HEK293 (cell line): ENCODE data around the gene CASD1.
A peak's percentile ranks its signal among the peaks of the same experiment; 100 is the strongest.

Source experiments
- FEZF1 ChIP-seq: fragments of 450-650 bp; formaldehyde crosslinking; IDR thresholded peaks from 2 replicates; pipeline ENCODE4 v1.5.1; 2016; ENCODE audit warnings: missing biosample characterization, missing genetic modification characterization
- RBAK ChIP-seq: fragments of 450-650 bp; formaldehyde crosslinking; IDR thresholded peaks from 2 replicates; pipeline ENCODE4 v1.5.1; 2016; ENCODE audit warnings: missing biosample characterization, missing genetic modification characterization
- TRIM28 ChIP-seq: IDR thresholded peaks from 2 replicates; pipeline ENCODE4 v1.6.1; 2011; ENCODE audit warnings: low read length, control low read depth, borderline replicate concordance
- ZNF350 ChIP-seq: fragments of 450-650 bp; formaldehyde crosslinking; IDR thresholded peaks from 2 replicates; pipeline ENCODE4 v1.5.0; 2017; ENCODE audit warnings: missing biosample characterization, mild to moderate bottlenecking, missing genetic modification characterization
- ZNF561 ChIP-seq: fragments of 450-650 bp; IDR thresholded peaks from 2 replicates; pipeline ENCODE4 v1.5.1; 2018; ENCODE audit warnings: missing biosample characterization, missing genetic modification characterization, borderline replicate concordance
- ZNF747 ChIP-seq: fragments of 450-650 bp; formaldehyde crosslinking; IDR thresholded peaks from 2 replicates; pipeline ENCODE4 v1.5.1; 2016; ENCODE audit warnings: missing biosample characterization, missing genetic modification characterization
- ZNF792 ChIP-seq: fragments of 450-650 bp; formaldehyde crosslinking; IDR thresholded peaks from 2 replicates; pipeline ENCODE4 v1.5.1; 2016; ENCODE audit warnings: missing biosample characterization, missing genetic modification characterization
- TF ChIP-seq, protein P1 (sequence below): fragments of 450-650 bp; formaldehyde crosslinking; IDR thresholded peaks from 2 replicates; pipeline ENCODE4 v1.5.1; 2016; ENCODE audit warnings: missing biosample characterization, missing genetic modification characterization
- TF ChIP-seq, protein P2 (sequence below): fragments of 450-650 bp; formaldehyde crosslinking; IDR thresholded peaks from 2 replicates; pipeline ENCODE4 v1.5.1; 2016; ENCODE audit warnings: missing biosample characterization, missing genetic modification characterization
- TF ChIP-seq, protein P3 (sequence below): fragments of 450-650 bp; formaldehyde crosslinking; IDR thresholded peaks from 2 replicates; pipeline ENCODE4 v1.5.1; 2016; ENCODE audit warnings: missing biosample characterization, missing genetic modification characterization, low read depth
- TF ChIP-seq, protein P4 (sequence below): fragments of 450-650 bp; formaldehyde crosslinking; IDR thresholded peaks from 2 replicates; pipeline ENCODE4 v1.5.1; 2016; ENCODE audit warnings: missing biosample characterization, missing genetic modification characterization
- TF ChIP-seq, protein P5 (sequence below): fragments of 450-650 bp; formaldehyde crosslinking; IDR thresholded peaks from 2 replicates; pipeline ENCODE4 v1.5.1; 2016; ENCODE audit warnings: missing biosample characterization, missing genetic modification characterization, borderline replicate concordance

DNA sequence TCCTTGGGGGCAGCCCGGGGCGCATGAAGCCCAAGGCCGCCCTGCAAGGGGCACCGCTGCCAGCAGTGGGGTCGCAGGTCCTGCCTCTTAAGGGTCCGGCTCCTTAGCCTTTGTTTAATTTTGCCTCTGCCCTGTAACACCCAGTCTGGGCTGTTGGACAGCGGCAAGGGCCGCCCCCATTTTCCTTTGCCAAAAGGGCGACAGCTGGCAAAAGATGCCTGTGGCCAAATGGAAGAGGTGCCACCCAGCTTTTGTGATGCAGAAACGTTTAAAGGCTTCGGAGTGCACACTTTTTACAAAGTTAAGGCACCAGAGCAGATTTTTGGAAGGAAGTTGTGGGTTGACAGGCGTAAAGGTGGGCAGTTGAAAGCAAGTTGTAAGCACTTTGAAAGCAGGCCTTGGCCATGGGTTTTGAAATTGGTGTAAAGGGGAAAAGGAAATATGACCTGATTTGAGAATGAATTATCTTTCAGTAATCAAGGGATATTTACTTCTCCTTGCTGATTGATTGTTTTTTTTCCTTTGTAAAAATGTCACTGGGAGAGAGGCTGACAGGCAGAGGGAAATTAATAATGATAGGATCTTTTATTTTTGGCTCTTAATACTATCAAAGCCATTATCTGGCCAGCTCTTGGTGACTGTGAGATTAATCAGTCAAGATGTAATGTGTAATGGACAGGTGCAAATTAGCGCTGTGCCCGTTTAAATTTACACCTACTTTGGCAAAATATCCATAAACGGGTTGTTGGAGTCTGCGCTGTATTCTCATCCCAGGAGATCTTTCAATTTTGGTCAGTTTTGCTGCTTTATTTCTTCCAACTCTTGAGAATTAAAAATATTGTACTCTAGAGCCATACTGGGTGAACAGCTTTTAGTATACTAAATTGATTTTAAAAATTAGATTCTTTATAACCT, 1.2 kb downstream of the CASD1 start:
- TF ChIP-seq, protein P1, sequence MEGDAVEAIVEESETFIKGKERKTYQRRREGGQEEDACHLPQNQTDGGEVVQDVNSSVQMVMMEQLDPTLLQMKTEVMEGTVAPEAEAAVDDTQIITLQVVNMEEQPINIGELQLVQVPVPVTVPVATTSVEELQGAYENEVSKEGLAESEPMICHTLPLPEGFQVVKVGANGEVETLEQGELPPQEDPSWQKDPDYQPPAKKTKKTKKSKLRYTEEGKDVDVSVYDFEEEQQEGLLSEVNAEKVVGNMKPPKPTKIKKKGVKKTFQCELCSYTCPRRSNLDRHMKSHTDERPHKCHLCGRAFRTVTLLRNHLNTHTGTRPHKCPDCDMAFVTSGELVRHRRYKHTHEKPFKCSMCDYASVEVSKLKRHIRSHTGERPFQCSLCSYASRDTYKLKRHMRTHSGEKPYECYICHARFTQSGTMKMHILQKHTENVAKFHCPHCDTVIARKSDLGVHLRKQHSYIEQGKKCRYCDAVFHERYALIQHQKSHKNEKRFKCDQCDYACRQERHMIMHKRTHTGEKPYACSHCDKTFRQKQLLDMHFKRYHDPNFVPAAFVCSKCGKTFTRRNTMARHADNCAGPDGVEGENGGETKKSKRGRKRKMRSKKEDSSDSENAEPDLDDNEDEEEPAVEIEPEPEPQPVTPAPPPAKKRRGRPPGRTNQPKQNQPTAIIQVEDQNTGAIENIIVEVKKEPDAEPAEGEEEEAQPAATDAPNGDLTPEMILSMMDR (tag by site-specific recombination), result no peak
- no peak for TF ChIP-seq ZNF350
- TF ChIP-seq, protein P2, sequence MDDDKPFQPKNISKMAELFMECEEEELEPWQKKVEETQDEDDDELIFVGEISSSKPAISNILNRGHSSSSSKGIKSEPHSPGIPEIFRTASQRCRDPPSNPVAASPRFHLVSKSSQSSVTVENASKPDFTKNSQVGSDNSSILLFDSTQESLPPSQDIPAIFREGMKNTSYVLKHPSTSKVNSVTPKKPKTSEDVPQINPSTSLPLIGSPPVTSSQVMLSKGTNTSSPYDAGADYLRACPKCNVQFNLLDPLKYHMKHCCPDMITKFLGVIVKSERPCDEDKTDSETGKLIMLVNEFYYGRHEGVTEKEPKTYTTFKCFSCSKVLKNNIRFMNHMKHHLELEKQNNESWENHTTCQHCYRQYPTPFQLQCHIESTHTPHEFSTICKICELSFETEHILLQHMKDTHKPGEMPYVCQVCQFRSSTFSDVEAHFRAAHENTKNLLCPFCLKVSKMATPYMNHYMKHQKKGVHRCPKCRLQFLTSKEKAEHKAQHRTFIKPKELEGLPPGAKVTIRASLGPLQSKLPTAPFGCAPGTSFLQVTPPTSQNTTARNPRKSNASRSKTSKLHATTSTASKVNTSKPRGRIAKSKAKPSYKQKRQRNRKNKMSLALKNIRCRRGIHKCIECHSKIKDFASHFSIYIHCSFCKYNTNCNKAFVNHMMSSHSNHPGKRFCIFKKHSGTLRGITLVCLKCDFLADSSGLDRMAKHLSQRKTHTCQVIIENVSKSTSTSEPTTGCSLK (tag by site-specific recombination), result no peak
- TF ChIP-seq ZNF561 (tag by site-specific recombination), result no peak
- TF ChIP-seq TRIM28, result no peak
- no peak for TF ChIP-seq ZNF792 (tag by site-specific recombination)
- TF ChIP-seq, protein P3, sequence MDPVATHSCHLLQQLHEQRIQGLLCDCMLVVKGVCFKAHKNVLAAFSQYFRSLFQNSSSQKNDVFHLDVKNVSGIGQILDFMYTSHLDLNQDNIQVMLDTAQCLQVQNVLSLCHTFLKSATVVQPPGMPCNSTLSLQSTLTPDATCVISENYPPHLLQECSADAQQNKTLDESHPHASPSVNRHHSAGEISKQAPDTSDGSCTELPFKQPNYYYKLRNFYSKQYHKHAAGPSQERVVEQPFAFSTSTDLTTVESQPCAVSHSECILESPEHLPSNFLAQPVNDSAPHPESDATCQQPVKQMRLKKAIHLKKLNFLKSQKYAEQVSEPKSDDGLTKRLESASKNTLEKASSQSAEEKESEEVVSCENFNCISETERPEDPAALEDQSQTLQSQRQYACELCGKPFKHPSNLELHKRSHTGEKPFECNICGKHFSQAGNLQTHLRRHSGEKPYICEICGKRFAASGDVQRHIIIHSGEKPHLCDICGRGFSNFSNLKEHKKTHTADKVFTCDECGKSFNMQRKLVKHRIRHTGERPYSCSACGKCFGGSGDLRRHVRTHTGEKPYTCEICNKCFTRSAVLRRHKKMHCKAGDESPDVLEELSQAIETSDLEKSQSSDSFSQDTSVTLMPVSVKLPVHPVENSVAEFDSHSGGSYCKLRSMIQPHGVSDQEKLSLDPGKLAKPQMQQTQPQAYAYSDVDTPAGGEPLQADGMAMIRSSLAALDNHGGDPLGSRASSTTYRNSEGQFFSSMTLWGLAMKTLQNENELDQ, result no peak
- TF ChIP-seq FEZF1 (tag by site-specific recombination), result peak; percentile 4; the same call in 1 of the 2 replicates
- TF ChIP-seq, protein P4, sequence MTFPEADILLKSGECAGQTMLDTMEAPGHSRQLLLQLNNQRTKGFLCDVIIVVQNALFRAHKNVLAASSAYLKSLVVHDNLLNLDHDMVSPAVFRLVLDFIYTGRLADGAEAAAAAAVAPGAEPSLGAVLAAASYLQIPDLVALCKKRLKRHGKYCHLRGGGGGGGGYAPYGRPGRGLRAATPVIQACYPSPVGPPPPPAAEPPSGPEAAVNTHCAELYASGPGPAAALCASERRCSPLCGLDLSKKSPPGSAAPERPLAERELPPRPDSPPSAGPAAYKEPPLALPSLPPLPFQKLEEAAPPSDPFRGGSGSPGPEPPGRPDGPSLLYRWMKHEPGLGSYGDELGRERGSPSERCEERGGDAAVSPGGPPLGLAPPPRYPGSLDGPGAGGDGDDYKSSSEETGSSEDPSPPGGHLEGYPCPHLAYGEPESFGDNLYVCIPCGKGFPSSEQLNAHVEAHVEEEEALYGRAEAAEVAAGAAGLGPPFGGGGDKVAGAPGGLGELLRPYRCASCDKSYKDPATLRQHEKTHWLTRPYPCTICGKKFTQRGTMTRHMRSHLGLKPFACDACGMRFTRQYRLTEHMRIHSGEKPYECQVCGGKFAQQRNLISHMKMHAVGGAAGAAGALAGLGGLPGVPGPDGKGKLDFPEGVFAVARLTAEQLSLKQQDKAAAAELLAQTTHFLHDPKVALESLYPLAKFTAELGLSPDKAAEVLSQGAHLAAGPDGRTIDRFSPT, result peak; percentile 70
- TF ChIP-seq ZNF747 (tag by site-specific recombination), result no peak
- no peak for TF ChIP-seq RBAK (tag by site-specific recombination)
- TF ChIP-seq, protein P5, sequence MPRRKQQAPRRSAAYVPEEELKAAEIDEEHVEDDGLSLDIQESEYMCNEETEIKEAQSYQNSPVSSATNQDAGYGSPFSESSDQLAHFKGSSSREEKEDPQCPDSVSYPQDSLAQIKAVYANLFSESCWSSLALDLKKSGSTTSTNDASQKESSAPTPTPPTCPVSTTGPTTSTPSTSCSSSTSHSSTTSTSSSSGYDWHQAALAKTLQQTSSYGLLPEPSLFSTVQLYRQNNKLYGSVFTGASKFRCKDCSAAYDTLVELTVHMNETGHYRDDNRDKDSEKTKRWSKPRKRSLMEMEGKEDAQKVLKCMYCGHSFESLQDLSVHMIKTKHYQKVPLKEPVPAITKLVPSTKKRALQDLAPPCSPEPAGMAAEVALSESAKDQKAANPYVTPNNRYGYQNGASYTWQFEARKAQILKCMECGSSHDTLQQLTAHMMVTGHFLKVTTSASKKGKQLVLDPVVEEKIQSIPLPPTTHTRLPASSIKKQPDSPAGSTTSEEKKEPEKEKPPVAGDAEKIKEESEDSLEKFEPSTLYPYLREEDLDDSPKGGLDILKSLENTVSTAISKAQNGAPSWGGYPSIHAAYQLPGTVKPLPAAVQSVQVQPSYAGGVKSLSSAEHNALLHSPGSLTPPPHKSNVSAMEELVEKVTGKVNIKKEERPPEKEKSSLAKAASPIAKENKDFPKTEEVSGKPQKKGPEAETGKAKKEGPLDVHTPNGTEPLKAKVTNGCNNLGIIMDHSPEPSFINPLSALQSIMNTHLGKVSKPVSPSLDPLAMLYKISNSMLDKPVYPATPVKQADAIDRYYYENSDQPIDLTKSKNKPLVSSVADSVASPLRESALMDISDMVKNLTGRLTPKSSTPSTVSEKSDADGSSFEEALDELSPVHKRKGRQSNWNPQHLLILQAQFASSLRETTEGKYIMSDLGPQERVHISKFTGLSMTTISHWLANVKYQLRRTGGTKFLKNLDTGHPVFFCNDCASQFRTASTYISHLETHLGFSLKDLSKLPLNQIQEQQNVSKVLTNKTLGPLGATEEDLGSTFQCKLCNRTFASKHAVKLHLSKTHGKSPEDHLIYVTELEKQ (tag by site-specific recombination), result no peak
